Measurements from ENCODE around the gene JMJD4. TPM values are rescaled to one million over a fixed set of nuclear protein-coding genes. Genes with fewer than 3 reads are reported as not detected.
A peak's percentile ranks its signal among the peaks of the same experiment; 100 is the strongest.

JMJD4 gene
- total and polyA plus RNA-seq, 9 of the 15 experiments (the other 6 are each of a cell fraction or from before 2014, with no cell fraction given): 1.4 to 42.6 (median 29.2) TPM

DNA sequence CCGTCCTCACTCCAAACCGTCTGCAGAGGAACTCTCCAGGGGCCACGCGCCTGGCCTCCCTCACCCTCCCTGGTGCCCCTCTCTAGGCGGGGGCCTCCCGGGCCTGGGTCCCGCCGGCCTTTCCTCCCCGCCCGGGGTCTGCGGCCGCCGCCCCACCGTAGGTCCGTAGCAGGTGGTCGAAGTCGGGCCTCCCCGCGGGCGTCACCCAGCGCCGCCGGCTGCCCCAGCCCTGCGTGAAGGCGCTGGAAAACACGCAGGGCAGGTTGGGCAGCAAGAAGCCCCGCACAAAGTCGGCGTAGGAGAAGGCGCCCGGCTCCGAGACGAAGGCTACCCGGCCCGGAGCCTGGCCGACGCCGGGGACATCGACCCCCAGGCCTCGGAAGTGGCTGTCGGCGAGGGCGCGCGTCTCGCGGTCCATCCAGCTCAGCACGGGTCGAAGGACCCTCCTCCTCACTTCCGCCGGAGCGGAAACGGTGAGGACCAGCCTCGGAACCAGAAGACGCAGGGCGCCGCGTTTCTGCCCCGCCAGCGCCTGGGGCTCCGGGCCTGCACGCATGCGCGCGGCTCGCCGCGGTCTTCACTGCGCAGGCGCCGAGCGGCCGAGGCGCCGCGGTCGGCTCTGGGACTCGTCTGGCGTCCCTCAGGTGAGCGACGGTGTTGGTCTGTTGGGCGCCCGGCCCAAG lies at the start of gene JMJD4, which contains the start of gene SNAP47 (continued):
- TF ChIP-seq, protein P1, sequence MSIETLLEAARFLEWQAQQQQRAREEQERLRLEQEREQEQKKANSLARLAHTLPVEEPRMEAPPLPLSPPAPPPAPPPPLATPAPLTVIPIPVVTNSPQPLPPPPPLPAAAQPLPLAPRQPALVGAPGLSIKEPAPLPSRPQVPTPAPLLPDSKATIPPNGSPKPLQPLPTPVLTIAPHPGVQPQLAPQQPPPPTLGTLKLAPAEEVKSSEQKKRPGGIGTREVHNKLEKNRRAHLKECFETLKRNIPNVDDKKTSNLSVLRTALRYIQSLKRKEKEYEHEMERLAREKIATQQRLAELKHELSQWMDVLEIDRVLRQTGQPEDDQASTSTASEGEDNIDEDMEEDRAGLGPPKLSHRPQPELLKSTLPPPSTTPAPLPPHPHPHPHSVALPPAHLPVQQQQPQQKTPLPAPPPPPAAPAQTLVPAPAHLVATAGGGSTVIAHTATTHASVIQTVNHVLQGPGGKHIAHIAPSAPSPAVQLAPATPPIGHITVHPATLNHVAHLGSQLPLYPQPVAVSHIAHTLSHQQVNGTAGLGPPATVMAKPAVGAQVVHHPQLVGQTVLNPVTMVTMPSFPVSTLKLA (conservative IDR thresholded peaks at IDR 0.05): peak; percentile 67 to 89
- TF ChIP-seq ZFP1 (CRISPR knock-in tag; IDR thresholded peaks at IDR 0.05) (peak; percentile 5; the same call in 1 of the 2 replicates), ZKSCAN1 (IDR thresholded peaks at IDR 0.05; ENCODE audit: low read depth, low read length) (peak; percentile 86), ZNF764 (CRISPR knock-in tag; IDR thresholded peaks at IDR 0.05; ENCODE audit: low read depth) (no peak), E2F6 (IDR thresholded peaks at IDR 0.05; ENCODE audit: borderline replicate concordance in 1 of 2, extremely low read depth in 1 of 2, insufficient read depth in 1 of 2, insufficient read length in 1 of 2, low read depth in 1 of 2, low read length in 1 of 2, poor library complexity in 1 of 2, severe bottlenecking in 1 of 2) (peak; percentile 70 to 77), HDAC8 (tag; IDR thresholded peaks at IDR 0.05) (peak; percentile 72; the same call in 1 of the 2 replicates), ZNF707 (CRISPR knock-in tag; conservative IDR thresholded peaks at IDR 0.05) (no peak), KAT2B (IDR thresholded peaks at IDR 0.05; ENCODE audit: low read depth, low read length) (no peak), JUND (IDR thresholded peaks at IDR 0.05; ENCODE audit: borderline replicate concordance, low read depth, low read length) (peak; percentile 77), JUND (tag; IDR thresholded peaks at IDR 0.05; ENCODE audit: borderline replicate concordance, low read depth, low read length) (no peak; the same call in 2 of the 3 replicates), FOSL1 (tag; conservative IDR thresholded peaks at IDR 0.05) (peak; percentile 58), VEZF1 (CRISPR knock-in tag; IDR thresholded peaks at IDR 0.05) (peak; percentile 77), SRSF1 (IDR thresholded peaks at IDR 0.05; ENCODE audit: low read depth, low read length) (no peak), ZNF316 (IDR thresholded peaks at IDR 0.05) (peak; percentile 63), ZNF583 (CRISPR knock-in tag; IDR thresholded peaks at IDR 0.05) (peak; percentile 75; the same call in 1 of the 2 replicates), ZNF263 (CRISPR knock-in tag; IDR thresholded peaks at IDR 0.05; ENCODE audit: borderline replicate concordance) (peak; percentile 83), CGGBP1 (CRISPR knock-in tag; IDR thresholded peaks at IDR 0.05) (peak; percentile 71; the same call in 1 of the 2 replicates), RFX1 (IDR thresholded peaks at IDR 0.05) (no peak), PYGO2 (tag; IDR thresholded peaks at IDR 0.05) (no peak), GTF2F1 (IDR thresholded peaks at IDR 0.05; ENCODE audit: low read depth, low read length) (peak; percentile 61; the same call in 1 of the 2 replicates), MYNN (IDR thresholded peaks at IDR 0.05) (peak; percentile 44; the same call in 1 of the 2 replicates), MYNN (CRISPR knock-in tag; IDR thresholded peaks at IDR 0.05) (no peak), PTBP1 (IDR thresholded peaks at IDR 0.05; ENCODE audit: low read depth, low read length) (no peak)
- TF ChIP-seq, protein P2, sequence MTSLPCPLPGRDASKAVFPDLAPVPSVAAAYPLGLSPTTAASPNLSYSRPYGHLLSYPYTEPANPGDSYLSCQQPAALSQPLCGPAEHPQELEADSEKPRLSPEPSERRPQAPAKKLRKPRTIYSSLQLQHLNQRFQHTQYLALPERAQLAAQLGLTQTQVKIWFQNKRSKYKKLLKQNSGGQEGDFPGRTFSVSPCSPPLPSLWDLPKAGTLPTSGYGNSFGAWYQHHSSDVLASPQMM (CRISPR knock-in tag; IDR thresholded peaks at IDR 0.05): no peak
